DND-41 (cell line): ENCODE data around the gene RNF128.
"Not testable (repeated sequence)": the region's sequence is repeated elsewhere in the genome, so short reads cannot be mapped to it uniquely, and the experiment has no call there.

Source experiments
- ATAC-seq: fragments of 200-7000 bp; cut with Tn5 transposase; 3 replicates; pipeline ENCODE4 v1.9.1; 2021; ENCODE audit warnings: low read depth; ENCODE audit not compliant: insufficient read depth
- DNase-seq: peaks from one replicate; pipeline ENCODE4 v3.0.0-alpha.2; 2020
- H2AFZ ChIP-seq: 2 replicates; pipeline ENCODE4 v1.6.0; 2012; ENCODE audit warnings: low read depth, low read length
- H3K27ac ChIP-seq: 2 replicates; pipeline ENCODE4 v1.5.1; 2012; ENCODE audit warnings: low read length, inconsistent platforms
- H3K27me3 ChIP-seq: fragments of 200-600 bp; sonication (generic); 2 replicates; pipeline ENCODE4 v1.6.0; 2012; ENCODE audit warnings: low read length, mild to moderate bottlenecking, inconsistent platforms; ENCODE audit not compliant: insufficient read depth, poor library complexity
- H3K36me3 ChIP-seq: 2 replicates; pipeline ENCODE4 v1.5.1; 2012; ENCODE audit warnings: low read length, inconsistent platforms; ENCODE audit not compliant: insufficient read depth
- H3K4me1 ChIP-seq: 2 replicates; pipeline ENCODE4 v1.5.1; 2012; ENCODE audit warnings: mild to moderate bottlenecking, low read length; ENCODE audit not compliant: insufficient read depth
- H3K4me2 ChIP-seq: 2 replicates; pipeline ENCODE4 v1.6.0; 2012; ENCODE audit warnings: mild to moderate bottlenecking, moderate library complexity, low read length, inconsistent platforms; ENCODE audit not compliant: insufficient read depth
- H3K4me3 ChIP-seq, 2 experiments: fragments of 200-600 bp in 1 of 2; shearing (Covaris generic) in 1 of 2; 2 replicates each; pipeline ENCODE4 v1.5.1; 2012 to 2016; ENCODE audit warnings: inconsistent platforms in 2 of 2, low read length in 2 of 2, mild to moderate bottlenecking in 2 of 2, low read depth in 1 of 2, moderate library complexity in 1 of 2
- H3K79me2 ChIP-seq: 2 replicates; pipeline ENCODE4 v1.6.0; 2012; ENCODE audit warnings: low read length, inconsistent platforms; ENCODE audit not compliant: insufficient read depth
- H3K9ac ChIP-seq: 2 replicates; pipeline ENCODE4 v1.6.0; 2012; ENCODE audit warnings: low read depth, mild to moderate bottlenecking, inconsistent platforms, low read length, moderate library complexity
- H3K9me3 ChIP-seq: 2 replicates; pipeline ENCODE4 v1.5.1; 2012; ENCODE audit warnings: low read length, moderate library complexity, mild to moderate bottlenecking, inconsistent platforms; ENCODE audit not compliant: insufficient read depth, severe bottlenecking
- H4K20me1 ChIP-seq: 2 replicates; pipeline ENCODE4 v1.6.0; 2012; ENCODE audit warnings: low read length; ENCODE audit not compliant: insufficient read depth
- EZH2 ChIP-seq: IDR thresholded peaks from 3 replicates; pipeline ENCODE4 v1.6.1; 2012; ENCODE audit warnings: borderline replicate concordance, low read depth, mild to moderate bottlenecking, moderate library complexity, low read length, inconsistent platforms; ENCODE audit not compliant: severe bottlenecking
- TF ChIP-seq, protein P1 (sequence below): IDR thresholded peaks from 2 replicates; pipeline ENCODE4 v1.5.1; 2012; ENCODE audit warnings: borderline replicate concordance, low read length, moderate library complexity, mild to moderate bottlenecking; ENCODE audit not compliant: poor library complexity, severe bottlenecking; ENCODE audit errors: extremely low read depth

Gene RNF128

DNA sequence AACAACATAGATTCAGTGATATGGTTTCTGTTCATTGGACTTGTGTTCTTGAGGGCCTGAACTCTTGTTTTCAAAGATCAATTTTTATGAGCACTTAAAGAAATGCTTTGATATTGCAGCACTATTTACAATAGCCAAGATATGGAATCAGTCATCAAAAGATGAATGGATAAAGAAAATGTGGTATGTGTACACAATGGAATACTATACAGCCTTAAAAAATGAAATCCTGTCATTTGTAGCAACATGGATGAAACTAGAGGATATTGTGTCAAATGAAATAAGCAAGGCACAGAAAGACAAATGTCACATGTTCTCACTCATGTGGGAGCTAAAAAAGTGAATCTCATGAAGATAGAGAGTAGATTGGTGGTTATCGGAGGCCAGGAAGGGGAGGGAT lies 21.9 kb downstream of the RNF128 start:
- DNase-seq (no peak), ATAC-seq (no peak)
- H3K9ac ChIP-seq, result no peak overlapping the region
- no peak overlapping the region for H3K4me3 ChIP-seq
- no peaks in the 10 kb centered on the region for H4K20me1 ChIP-seq
- H3K36me3 ChIP-seq, result no peaks in the 10 kb centered on the region
- H3K79me2 ChIP-seq, result no peaks in the 10 kb centered on the region
- no peaks in the 10 kb centered on the region for H3K4me1 ChIP-seq
- H2AFZ ChIP-seq, result no peak overlapping the region
- H3K9me3 ChIP-seq, result no peaks in the 10 kb centered on the region
- H3K4me2 ChIP-seq, result no peak overlapping the region
- no peak overlapping the region for H3K27ac ChIP-seq
- no peak for TF ChIP-seq EZH2
- TF ChIP-seq, protein P1, sequence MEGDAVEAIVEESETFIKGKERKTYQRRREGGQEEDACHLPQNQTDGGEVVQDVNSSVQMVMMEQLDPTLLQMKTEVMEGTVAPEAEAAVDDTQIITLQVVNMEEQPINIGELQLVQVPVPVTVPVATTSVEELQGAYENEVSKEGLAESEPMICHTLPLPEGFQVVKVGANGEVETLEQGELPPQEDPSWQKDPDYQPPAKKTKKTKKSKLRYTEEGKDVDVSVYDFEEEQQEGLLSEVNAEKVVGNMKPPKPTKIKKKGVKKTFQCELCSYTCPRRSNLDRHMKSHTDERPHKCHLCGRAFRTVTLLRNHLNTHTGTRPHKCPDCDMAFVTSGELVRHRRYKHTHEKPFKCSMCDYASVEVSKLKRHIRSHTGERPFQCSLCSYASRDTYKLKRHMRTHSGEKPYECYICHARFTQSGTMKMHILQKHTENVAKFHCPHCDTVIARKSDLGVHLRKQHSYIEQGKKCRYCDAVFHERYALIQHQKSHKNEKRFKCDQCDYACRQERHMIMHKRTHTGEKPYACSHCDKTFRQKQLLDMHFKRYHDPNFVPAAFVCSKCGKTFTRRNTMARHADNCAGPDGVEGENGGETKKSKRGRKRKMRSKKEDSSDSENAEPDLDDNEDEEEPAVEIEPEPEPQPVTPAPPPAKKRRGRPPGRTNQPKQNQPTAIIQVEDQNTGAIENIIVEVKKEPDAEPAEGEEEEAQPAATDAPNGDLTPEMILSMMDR, result no peak
- no peaks in the 10 kb centered on the region for H3K27me3 ChIP-seq

DNA sequence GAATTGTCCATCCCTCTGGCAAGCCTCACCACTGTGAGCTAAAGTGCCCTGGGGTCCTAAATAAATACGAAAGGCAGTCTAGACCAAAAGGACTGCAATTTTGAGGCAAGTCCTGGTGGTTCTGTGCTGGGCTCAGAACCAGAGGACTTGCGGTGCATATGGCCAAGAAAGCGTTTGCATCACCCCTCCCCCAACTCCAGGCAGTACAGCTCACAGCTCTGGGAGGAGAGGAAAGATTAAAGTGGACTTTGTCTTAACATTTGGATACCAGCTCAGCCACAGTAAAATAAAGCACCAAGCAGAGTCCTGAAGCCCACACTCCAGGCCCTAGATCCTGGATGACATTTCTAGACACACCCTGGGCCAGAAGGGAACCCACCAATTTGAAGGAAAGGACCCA lies 24.9 kb downstream of the RNF128 start:
- ATAC-seq, result no peak
- H3K9ac ChIP-seq, result no peak overlapping the region
- DNase-seq, result no peak
- no peaks in the 10 kb centered on the region for H3K4me1 ChIP-seq
- H3K9me3 ChIP-seq, result no peaks in the 10 kb centered on the region
- no peak overlapping the region for H3K4me3 ChIP-seq
- no peak for TF ChIP-seq EZH2
- TF ChIP-seq, protein P1, result no peak
- H3K27ac ChIP-seq, result no peak overlapping the region
- H3K27me3 ChIP-seq, result no peaks in the 10 kb centered on the region
- H3K79me2 ChIP-seq, result no peaks in the 10 kb centered on the region
- H3K4me2 ChIP-seq, result no peak overlapping the region
- H2AFZ ChIP-seq, result no peak overlapping the region
- H3K36me3 ChIP-seq, result no peaks in the 10 kb centered on the region
- no peaks in the 10 kb centered on the region for H4K20me1 ChIP-seq

DNA sequence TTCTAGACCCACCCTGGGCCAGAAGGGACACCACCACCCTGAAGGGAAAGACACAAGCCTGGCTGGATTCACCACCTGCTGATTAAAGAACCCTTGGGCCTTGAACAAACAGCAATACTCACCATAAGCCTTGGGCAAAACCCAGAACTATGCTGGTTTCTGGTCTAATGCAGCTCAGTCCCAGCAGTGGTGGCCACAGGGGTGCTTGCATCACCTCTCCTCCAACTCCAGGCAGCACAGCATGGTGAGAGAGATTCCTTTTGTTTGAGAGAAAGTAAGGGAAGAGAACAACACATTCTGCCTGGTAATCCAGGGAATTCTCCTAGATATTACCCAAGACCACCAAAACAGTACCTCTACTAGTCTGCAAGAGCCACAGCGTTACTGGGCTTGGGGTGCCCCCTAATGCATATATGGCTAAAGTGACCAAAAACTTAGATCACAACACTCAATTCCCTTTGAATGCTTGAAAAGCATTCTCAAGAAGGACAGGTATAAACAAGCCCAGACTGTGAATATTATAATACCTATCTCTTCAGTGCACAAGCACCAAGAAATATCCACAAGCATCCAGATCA lies 25.7 kb downstream of the RNF128 start:
- no peak overlapping the region for H3K4me2 ChIP-seq
- TF ChIP-seq, protein P1, result no peak
- TF ChIP-seq EZH2, result no peak
- H3K4me3 ChIP-seq, result no peak overlapping the region
- no peak overlapping the region for H2AFZ ChIP-seq
- no peaks in the 10 kb centered on the region for H3K9me3 ChIP-seq
- no peak overlapping the region for H3K27ac ChIP-seq
- DNase-seq (no peak), ATAC-seq (no peak)
- H3K79me2 ChIP-seq, result no peaks in the 10 kb centered on the region
- H4K20me1 ChIP-seq, result no peaks in the 10 kb centered on the region
- H3K9ac ChIP-seq, result no peak overlapping the region
- no peaks in the 10 kb centered on the region for H3K27me3 ChIP-seq
- H3K4me1 ChIP-seq, result no peaks in the 10 kb centered on the region
- no peaks in the 10 kb centered on the region for H3K36me3 ChIP-seq

DNA sequence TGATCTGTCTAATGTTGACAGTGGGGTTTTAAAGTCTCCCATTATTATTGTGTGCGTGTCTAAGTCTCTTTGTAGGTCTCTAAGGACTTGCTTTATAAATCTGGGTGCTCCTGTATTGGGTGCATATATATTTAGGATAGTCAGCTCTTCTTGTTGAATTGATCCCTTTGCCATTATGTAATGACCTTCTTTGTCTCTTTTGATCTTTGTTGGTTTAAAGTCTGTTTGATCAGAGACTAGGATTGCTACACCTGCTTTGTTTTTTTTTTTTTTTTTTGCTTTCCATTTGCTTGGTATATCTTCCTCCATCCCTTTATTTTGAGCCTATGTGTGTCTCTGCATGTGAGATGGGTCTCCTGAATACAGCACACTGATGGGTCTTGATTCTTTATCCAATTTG lies 42.8 kb downstream of the RNF128 start:
- H3K36me3 ChIP-seq, ATAC-seq, H3K9ac ChIP-seq, DNase-seq, H3K4me3 ChIP-seq, H3K27ac ChIP-seq, H2AFZ ChIP-seq, H3K4me2 ChIP-seq, H3K9me3 ChIP-seq, H4K20me1 ChIP-seq, H3K27me3 ChIP-seq, H3K4me1 ChIP-seq, H3K79me2 ChIP-seq: not testable (repeated sequence)
